Stimulated activated CD8-positive, alpha-beta memory T cell treated with anti-CD3 and anti-CD28 coated beads, Interleukin-4, amount 100 ng/mL, for 48 hours (primary cell): ENCODE measurements around the gene PKNOX2.

ENCODE experiments used
- DNase-seq: peaks from one replicate; pipeline ENCODE4 v3.0.0-alpha.2; 2020

PKNOX2 gene

DNA sequence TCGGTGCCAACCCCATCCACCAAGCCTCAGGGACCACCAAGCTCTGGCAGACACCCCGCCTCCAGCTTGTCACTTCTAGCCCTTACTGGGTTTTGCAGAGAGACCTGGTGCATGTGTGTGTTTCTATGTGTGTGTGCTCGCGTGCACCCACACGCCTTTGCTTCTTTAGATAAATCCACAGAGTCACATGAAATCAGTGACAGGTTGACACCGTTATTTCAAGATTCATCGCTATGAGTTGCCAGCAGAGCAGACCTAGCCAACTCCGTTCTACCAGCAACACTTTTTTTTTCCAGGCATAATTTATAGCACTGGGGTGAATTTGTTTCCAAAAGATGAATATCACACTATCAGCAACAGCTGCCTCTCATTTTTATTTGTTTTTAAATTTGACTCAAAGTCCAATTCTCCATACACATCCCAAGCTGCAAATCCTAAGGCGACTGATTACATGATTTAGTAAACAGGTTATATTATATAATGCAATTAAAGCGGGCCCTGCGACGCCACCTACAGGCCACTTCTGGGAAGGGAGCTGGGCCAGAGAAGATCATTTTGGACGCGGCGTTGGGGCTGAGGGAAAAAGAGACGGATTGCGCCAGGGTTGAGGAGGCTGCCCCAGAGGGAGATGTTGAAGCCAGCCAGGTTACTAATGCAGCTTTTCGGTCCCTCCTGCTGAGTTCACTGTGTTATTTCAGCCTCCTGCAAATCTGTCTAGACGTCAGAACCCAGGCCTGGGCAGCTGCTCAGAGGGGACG, 181.0 kb downstream of the PKNOX2 start:
- DNase-seq: peak; percentile 73

DNA sequence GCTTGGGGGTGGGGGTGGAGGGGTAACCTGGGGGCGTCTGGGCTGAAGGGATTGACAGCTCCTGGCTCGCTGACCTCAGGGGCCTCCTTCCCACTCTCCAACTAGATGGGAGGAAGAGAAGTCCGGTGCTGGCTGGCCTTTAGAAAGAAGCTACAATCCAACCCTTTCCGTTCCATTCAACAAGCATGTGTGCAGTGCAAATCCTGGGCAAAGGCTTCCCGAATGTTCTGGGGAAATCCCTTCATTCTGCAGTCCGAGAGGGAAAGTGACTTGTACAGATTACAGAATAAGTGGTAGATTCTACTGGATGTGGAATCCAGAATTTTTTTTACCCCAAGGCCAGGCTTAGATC, 181.6 kb downstream of the PKNOX2 start:
- no peak for DNase-seq

DNA sequence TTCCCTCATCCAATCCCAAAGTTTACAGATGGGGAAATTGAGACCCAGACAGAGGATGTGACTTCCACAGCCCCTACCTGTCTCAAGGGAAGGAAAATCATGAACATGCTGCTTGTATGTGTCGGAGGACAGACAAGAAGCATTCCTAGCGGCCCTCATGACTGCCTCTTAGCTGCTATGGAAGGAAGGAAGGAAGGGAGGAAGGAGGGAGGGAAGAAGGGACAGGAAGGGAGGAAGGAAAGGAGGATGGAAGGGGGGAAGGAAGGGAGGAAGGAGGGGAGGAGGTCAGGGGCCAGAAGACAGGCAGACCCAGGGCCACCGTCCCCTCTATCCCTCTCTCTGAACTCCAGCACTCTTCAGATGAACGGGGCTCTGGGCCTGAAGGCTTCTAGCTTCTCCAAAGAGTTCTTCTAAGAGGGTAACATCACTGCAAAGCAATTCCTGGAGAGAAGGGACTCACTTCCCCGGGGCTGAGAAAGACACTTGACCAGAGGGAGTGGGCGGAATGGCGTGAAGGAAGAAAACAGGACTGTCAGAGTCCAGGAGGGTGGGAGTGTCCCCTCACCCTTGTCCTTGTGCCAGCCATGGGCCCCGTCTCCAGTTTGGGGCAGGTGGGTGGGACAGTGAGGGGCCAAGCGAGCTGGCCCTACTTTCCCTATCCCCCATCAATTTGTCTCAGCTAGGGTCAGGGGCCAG, 182.2 kb downstream of the PKNOX2 start:
- DNase-seq: no peak

DNA sequence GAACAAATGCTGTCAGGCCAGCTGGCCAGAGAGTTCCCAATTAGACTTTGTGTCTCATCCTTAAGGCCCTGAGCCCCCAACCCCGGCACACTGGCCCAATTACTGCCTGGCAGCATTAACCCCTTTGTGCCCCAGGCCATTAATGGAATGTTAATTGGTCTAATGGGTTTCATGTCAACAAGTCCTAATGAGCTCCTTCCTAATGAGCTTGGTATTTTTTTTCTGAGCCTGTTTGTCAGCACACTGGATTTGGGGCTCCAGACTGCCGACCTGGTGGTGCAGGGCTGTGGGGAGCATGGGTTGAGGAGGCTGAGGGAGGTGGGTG, 182.7 kb downstream of the PKNOX2 start:
- no peak for DNase-seq

DNA sequence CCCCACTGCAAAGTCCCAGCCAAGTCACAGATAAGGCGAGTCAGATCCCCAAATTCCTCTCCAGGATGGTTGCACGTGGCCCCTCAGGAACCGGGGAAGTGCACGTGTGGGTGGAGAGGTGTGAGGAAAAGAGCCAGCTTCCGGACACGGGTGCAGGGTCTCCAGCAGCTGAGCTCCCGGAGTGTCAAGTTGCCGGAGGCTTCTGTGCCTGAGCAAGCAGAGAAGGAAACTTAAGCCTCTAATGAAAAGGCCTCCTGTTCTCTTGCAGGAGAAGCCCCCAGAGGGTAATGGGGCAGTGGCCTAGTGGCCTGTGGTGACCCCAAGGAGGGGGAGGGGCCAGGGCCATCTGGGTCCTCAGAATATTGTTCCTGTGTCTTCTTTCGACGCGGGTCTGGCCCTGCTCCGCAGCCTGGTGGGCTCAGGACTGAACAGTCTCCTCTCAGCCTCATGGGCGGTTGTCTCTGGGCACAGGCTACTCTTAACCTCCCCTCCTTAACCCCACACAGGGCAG, 183.6 kb downstream of the PKNOX2 start:
- no peak for DNase-seq

DNA sequence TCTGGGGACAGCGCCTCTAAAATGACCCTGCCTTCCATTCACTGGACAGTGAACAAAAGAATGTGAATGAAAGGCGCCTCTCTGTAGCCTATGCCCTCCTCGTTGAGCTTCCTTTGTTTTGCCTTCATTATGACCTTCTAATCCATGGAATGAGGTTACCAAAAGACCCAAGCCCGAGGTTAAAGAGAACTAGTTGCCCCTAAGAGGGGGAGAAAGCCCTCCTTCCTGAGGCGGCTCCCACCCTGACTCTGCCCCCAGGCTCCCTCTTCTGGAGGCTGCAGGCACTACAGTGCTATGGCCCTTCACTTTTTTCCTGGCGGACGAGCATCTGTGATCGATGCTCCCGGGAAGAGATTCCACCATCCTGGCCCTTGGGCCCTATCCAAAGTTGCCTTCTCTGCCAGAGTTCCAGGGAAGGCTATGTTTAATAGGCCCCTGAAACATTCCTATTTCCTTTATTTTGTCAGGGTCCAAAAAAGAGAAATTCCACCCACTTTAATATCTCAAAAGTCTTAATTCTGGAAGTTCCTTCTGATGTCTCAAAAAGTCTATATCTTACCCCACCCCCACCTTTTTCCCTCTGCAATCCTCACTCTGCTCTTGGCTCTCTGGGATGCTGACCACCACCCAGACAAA, 184.2 kb downstream of the PKNOX2 start:
- DNase-seq: peak; percentile 77

DNA sequence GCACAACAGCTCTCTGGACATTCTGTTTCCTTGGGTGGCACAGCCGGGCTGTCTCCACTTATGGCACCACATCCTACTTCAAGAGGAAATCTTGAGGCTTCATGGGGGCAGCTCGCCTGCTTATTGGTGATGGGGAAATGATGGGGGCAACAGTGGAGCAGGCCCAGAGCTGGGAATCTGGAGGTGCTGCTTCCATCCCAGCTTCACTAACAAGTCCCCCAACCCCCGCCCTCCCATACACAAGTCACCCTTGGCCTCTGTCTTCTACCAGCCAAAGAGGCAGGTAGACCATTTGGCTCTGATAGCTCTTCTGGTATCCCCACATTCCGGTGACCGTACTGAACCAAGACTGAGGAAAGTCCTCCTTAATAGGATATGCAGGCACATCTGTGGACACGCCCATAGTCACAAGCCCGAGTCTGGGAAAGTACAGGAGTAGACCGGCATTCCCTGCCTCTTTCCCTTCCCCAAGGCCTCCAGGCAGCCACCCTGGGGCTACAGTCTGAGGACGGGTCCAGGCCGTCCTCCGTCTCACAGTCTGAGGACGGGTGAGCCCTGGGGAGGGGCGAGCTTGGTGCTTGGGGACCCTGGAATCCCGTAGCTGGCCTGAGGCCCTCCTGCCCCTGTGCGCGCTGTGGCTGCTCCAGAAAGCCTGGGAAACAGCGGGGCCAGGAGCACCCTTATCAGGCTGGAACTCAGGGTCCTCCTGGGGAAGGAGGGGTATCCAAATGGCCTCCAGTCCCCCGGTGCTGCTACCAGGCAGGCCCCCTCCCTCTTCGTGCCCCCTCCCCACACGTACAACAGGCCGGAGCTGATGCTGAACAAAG, 185.9 kb downstream of the PKNOX2 start:
- DNase-seq: no peak

DNA sequence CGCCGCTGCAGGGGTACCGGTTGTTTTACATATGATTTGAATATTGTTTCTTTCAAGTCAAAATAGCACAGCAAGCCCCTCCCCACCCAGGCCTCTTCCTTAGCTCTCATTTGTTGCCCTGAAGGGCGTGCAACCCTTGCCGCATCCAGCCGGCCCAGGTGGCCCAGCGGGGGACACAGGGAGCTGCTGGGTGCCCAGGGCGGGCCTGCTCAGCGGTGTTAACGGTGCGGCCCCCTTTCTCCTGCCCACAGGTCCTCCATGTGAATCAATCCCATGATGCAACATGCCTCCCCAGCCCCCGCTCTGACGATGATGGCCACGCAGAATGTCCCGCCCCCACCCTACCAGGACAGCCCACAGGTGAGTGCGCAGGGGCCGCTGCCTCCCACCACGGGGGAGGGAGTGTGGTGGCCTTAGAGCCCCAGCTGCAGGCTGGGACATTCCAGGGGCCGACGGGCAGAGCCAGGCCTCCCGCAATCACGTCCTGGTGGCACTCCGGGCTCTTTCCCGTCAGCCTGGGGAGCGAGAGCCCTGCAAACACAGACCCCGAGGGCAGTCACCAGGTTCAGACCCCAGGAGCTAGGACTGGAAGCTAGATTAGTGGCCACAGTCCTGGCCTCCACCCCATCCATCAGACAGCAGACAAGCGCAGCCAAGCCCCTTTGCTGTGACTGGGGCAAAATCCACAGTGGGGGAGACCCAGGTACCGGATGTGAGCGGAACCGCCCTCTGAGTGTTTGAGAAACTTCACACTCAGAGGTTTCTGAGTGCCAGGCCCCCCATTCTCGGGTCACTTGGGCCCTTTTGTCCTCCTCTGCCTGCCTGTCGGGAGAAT, 186.7 kb downstream of the PKNOX2 start:
- DNase-seq: no peak

DNA sequence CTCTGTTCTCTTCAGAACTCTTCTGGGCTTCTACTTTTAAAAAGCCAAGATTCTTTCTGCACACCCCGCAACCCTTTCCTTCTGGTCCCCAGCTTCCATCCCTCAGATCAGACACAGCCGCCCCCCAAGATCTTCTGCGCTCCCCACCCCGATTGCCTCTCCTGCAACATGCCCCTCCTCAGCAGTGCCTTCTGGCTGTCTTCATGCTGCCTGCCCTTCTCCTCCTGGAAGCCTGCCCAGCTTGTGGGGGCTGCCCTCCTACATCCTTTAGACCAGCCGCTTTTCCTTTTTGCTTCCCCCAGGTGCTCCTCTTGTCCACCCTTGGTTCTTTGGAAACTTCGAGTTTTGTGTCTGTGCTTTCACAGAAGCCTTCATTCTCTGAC, 187.3 kb downstream of the PKNOX2 start:
- no peak for DNase-seq

DNA sequence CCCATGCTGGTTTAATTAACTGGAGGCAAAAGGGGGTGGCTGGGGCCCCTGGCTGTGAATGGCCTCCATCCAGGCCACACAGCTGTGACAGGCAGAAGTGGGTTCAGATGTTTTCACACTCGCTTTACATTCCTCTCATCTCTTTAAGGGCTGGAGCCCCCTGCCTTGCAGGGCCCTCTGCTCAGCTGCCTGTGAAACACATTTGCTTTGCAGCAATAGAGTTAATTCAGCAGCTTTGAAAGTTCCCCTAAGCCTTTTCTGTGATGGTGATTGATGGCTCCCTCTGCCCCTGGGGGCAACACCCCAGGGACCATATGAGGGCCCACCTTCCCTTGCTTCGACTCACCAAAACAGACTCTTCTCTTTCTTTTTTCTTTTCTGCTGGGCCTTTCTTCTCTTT, 192.2 kb downstream of the PKNOX2 start:
- DNase-seq: no peak

DNA sequence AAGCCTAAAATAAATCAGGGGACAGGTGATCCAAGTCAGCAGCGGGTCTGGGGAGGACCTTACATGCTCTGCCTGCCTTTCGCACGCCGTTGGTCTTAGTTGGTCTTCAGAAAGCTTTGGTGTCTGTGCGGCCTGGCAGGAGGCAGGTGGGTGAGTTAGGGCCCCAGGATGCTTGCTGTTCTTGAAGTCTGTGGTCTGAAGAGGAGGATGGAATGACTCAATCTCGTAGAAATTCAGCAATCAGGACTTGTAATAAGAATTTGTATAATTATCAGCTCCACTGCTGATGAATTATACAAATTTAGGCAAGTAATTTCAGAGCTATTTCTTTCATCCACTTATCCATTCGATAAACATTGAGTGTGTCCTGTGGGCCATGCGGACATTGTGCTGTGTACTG, 193.0 kb downstream of the PKNOX2 start:
- no peak for DNase-seq

DNA sequence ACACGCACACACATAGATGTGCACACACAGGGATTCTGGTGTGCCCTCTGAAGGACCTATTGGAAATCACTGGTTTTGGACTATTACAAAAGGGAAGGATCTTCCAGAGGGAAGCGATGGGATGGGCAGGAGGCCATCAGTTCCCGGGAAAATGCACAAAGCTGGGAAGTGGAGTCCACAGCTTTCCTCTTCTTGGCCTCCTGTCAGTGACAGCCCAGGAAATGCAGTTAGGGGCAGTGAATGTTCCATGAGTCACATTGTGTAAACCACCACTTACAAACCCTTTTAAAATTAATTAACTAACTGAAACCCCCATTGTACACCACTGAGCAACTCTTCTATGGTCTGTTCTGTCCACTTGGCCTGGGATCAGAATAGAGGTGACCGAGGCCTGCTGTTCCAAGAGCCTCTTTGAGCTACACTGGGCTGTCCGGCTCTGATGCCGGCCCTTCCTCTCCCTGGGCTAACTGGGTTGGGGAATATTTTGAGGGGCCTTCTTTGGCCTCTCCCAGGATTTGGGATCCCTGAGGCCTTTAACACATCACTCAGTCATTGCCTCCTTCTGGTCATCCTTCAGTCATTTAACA, 193.8 kb downstream of the PKNOX2 start:
- no peak for DNase-seq

DNA sequence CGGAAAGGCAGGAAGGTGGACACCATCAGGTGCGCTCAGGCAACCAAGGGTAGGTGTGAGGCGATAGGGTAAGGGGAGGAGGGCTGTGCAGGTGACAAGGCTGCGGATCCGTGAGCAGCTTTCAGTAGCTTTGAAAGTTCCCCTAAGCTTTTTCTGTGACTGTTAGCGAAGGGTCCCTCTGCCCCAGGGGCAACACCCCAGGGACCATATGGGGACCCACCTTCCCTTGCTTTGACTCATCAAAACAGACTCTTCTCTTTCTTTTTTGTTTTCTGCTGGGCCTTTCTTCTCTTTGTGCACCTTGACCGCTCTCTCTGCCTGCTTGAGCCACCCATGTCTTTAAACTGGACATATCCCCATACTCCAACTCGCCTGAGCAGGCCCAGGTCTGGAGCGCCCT, 194.6 kb downstream of the PKNOX2 start:
- DNase-seq: no peak

DNA sequence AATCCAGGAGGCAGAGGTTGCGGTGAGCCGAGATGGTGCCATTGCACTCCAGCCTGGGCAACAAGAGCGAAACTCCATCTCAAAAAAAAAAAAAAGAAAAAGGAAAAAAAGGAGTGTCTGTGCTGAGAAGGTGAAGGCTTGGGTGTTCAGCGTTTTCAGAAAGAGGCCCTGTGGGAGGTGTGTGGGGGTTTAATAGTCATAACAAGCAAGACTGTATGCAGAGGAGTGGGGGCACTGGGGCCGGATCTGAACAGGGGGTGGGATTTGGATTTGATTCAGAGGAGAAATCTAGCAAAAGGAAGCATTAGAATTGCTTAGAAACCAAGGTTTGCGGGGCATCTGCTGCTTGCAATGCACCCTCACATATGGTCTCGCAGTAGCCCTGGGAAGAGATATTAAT, 195.5 kb downstream of the PKNOX2 start:
- DNase-seq: no peak

DNA sequence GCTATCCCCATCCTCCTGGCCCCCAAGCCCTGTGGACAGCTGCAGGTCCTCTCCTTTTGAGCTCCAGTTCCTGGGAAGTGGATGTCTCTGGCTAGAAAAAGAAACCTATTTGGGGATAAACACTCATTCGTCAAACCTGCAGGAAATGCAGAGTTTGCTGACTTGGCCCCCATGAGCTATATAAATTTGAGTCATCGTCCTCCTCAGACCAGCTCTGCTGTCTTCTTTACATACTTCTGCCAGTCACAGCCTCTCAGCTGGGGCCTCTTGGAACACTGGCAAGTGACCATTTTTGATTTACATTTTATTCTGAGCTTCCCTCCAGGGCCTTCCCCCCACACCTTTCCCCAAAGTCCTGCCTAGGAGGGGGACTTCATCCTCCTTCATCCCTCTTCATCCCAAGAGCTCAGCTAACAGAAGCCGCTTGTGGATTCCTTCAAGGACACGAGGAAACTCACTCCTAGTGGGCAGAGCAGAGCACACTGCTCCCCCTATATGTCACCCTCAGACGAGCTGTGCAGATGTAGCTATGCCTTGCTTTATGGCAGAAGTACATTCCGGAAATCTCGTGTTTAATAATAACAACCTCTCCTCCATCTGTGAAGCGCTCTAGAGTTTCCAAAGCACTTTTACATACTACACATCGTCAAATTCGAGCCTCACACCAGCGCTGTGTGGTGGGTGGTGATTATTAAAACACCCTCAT, 199.7 kb downstream of the PKNOX2 start:
- no peak for DNase-seq

DNA sequence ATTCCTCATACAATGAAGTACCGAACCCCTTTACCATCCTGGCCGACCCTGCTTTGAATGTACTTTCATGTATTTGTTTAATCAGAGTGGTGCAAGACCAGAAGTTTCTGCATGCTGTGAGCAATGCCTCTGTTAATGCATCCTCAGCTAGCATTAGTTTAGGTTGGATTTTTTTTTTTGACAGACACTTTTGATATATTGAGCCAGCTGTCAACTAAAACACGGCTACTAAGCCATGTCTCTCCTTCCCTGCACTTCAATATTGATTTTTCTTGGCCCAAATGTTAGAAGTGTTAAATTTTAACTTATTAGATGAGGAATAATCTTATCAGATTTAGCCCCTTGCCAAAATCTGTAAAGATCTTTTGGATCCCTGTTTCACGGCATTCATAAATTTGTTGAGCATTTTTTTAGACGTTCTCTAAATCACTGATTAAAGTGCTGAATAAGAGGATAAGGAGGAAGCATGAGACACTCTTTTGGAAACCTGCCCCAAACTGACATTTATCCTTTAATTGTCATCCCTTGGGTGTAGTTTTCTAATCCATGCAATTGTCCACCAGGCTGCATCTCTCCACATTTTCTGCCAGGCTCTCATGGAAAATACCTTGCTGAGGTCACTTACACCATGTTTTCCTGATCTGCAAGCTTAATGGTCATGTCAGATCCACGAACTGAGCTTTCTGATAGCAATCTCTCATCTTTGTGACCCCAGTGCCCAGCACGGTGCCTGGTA, 200.8 kb downstream of the PKNOX2 start:
- no peak for DNase-seq

DNA sequence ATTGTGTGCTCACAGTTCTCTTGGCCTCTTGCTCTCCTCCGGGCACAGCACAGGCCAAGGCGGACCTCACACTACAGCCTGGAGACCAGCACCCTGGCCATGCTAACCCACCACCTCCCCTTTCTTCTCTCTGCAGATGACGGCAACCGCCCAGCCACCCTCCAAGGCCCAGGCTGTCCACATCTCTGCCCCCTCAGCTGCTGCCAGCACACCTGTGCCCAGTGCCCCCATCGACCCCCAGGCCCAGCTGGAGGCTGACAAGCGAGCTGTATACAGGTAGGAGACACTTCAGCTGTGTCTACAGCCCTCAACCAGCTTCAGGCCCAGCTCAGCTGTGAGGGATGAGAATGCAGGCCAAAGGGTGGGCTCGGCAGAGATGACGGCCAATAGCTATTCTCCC, 203.2 kb downstream of the PKNOX2 start:
- DNase-seq: no peak

DNA sequence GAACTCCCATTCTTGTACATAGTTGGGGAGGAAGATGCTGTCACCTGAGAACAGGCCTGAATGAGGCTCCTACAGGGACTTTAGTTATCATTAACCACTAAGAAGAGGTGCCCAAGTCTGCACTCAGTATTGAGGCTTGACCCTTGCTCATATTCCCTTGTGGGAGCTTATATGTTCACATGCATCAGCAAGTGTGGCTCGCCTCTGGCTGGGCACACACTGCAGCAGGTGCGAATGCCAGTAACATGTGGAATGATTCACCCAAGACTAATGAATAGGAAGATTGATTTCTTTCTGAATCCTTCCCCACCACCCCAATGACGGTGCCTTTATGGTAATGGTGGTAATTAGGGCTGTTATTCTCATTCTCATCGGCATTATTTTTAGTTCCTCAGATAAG, 204.2 kb downstream of the PKNOX2 start:
- no peak for DNase-seq

DNA sequence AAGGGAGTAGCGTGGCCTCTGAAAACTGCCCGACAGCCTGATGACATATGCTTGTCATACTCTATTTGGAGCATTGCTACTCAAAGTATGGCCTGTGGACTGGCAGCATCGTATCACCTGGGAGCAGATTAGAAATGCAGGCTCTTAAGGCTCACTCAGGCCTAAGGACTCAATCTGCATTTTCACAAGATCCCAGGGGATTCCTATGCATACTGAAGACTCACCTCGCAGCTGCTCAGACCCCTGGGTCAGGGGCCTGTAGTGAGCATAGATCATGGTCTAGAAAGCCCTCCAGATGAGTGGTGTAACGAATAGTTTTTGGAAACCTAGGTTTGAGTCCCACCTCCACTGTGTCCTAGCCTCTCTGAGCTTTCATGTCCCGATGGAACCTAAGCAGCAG, 205.3 kb downstream of the PKNOX2 start:
- no peak for DNase-seq

DNA sequence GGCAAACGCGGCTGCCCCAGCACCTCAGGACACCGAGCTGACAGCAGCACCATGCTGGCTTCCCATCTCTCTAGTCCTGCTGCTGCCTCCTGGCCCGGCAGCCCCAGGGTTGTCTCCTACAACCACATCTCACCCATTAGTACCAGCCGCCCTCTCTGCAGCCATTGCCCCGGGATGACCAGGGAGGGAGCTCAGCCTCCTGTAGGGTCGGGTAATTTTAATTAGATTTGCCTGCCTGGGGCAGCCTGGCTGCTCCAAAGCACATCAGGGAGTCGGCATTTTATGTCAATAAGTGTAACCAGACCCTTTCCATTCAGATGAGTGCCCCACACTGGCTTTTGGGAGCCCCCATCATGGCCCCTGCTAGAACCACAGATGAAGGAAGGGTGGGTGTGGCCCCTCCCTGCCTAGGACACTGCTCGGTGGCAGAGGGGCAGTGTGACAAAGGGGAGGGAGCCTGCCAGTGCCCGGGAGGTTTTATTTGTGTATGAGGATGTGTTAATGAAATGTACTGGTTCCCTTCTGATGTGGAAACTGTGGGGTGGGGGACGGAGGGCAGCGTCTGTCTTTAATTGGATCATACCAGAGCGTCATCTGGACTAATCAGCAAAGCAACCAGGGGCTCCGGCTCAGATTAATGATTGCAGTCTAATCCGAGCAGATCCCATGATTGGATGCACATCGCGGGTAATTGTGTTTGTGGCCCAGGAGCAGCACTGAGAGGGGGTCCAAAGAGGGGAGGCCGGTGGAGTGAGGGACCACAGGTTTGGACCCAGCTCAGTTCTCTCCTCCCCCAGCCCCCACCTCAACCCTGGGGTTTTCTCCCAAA, 206.2 kb downstream of the PKNOX2 start:
- no peak for DNase-seq
